D721Med (cell line): ENCODE data around the gene PHLDB2.

Experiments used
- DNase-seq: peaks from one replicate; pipeline ENCODE4 v3.0.0; 2011; ENCODE audit warnings: low spot score; ENCODE audit not compliant: insufficient read length
- FAIRE-seq: peaks from 2 replicates; lab custom pipeline; 2011; peaks lifted over from hg19 to GRCh38; lab: Jason Lieb, UNC
- CTCF ChIP-seq: IDR thresholded peaks from 2 replicates; pipeline ENCODE4 v1.5.1; 2012; ENCODE audit warnings: mild to moderate bottlenecking, control low read depth; ENCODE audit not compliant: insufficient read depth; ENCODE audit errors: missing control alignments

PHLDB2 gene

GRCh38 chr3:111999484-112000324, 140.6 kb downstream of the PHLDB2 start:
- DNase-seq (no peak), FAIRE-seq (no peak)
- no peak for TF ChIP-seq CTCF

GRCh38 chr3:112000367-112000771, 141.3 kb downstream of the PHLDB2 start:
- DNase-seq = no peak
- FAIRE-seq = no peak
- TF ChIP-seq CTCF = no peak

GRCh38 chr3:112000966-112001365, 141.9 kb downstream of the PHLDB2 start:
- TF ChIP-seq CTCF = no peak
- FAIRE-seq = no peak

GRCh38 chr3:112001526-112001925, 142.5 kb downstream of the PHLDB2 start:
- DNase-seq (no peak), FAIRE-seq (no peak)
- TF ChIP-seq CTCF = no peak

More at GRCh38 chr3:112000966-112001365, 141.9 kb downstream of the PHLDB2 start:
- no peak for DNase-seq

GRCh38 chr3:112002096-112002971, 143.3 kb downstream of the PHLDB2 start:
- FAIRE-seq (no peak), DNase-seq (no peak)
- TF ChIP-seq CTCF = no peak

- FAIRE-seq (no peak), DNase-seq (no peak)
- no peak for TF ChIP-seq CTCF
Measured at GRCh38 chr3:112003321-112004080, 144.4 kb downstream of the PHLDB2 start.
